Measurements from ENCODE around the gene HDGFL1.
A peak's percentile ranks its signal among the peaks of the same experiment; 100 is the strongest.

HDGFL1 gene

DNA sequence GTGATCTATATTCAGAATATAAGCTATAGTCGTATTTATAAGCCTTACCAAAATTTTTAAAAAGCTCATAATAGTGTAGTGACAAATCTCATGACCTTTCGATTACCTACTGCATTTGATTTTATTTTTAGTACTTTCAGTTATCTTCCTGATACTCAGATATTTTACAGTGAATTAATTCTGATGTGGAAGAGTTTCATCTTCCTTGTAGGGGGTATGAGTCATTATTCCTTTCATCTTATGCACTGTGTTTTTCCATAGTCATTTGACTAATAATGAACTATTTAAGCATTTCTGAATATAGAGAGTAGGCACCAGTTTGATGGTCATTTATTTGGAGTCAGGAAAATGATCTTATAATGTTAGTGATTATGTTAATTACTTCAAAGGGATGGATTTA is 36.4 kb downstream of the HDGFL1 start:
- DNase-seq (ENCODE audit: low read depth): no peak
- H3K4me3 ChIP-seq (ENCODE audit: low read length): no peak overlapping the region
- TF ChIP-seq CTCF (conservative IDR thresholded peaks at IDR 0.05; ENCODE audit: low read length): no peak

DNA sequence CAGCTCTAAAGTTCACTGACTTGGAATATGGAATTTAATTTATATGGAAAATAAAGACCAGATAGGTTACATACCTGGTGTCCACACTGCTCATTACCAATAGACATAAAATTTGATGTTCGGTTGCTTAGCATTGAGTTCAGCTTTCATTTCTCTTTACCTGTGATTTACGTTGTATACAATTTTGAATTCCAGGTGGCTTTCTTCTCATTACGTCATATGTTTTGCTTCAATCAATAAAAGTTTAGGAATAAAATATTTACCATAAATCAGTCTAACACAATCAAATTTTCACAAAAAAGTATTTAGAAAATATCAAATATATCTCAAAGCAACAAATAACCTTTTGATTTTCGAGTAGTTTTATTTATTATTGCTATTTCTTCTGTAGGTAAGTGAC is 40.8 kb downstream of the HDGFL1 start:
- no peak for DNase-seq (ENCODE audit: low read depth)
- no peak for TF ChIP-seq CTCF (conservative IDR thresholded peaks at IDR 0.05; ENCODE audit: low read length)
- no peak overlapping the region for H3K4me3 ChIP-seq (ENCODE audit: low read length)

DNA sequence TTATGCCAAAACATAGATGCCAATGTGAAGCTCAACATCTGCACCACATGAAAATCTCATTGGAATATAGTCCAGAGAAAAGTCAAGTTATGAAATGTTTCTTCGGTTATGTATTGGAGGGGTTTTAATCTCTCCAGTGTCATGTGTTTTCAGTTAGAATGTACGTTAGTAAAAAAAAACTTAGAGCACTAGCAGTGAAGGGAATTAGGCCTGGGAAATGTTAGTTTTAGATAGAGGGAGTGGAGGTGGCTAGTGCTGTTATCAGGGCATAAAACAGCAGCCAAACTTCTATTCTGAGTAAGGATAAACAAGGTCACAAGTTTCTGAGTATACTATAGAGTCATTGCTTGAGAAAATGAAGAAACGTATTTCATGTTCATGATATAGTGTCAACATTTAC is 42.9 kb downstream of the HDGFL1 start:
- H3K4me3 ChIP-seq (ENCODE audit: low read length): no peak overlapping the region
- no peak for TF ChIP-seq CTCF (conservative IDR thresholded peaks at IDR 0.05; ENCODE audit: low read length)
- no peak for DNase-seq (ENCODE audit: low read depth)

- H3K4me3 ChIP-seq (ENCODE audit: low read length): no peak overlapping the region
- no peak for TF ChIP-seq CTCF (conservative IDR thresholded peaks at IDR 0.05; ENCODE audit: low read length)
- no peak for DNase-seq (ENCODE audit: low read depth)
Measured at GRCh38 chr6:22613051-22613450, 43.7 kb downstream of the HDGFL1 start.

GRCh38 chr6:22613695-22614094 is 44.3 kb downstream of the HDGFL1 start:
- no peak for TF ChIP-seq CTCF (conservative IDR thresholded peaks at IDR 0.05; ENCODE audit: low read length)
- DNase-seq (ENCODE audit: low read depth): peak; percentile 61
- no peak overlapping the region for H3K4me3 ChIP-seq (ENCODE audit: low read length)

- no peak overlapping the region for H3K4me3 ChIP-seq (ENCODE audit: low read length)
- no peak for DNase-seq (ENCODE audit: low read depth)
- TF ChIP-seq CTCF (conservative IDR thresholded peaks at IDR 0.05; ENCODE audit: low read length): no peak
Measured at GRCh38 chr6:22614547-22614946, 45.2 kb downstream of the HDGFL1 start.

GRCh38 chr6:22621028-22621427 is 51.7 kb downstream of the HDGFL1 start:
- no peak overlapping the region for H3K4me3 ChIP-seq (ENCODE audit: low read length)
- no peak for TF ChIP-seq CTCF (conservative IDR thresholded peaks at IDR 0.05; ENCODE audit: low read length)
- DNase-seq (ENCODE audit: low read depth): no peak
